Activated CD8-positive, alpha-beta memory T cell treated with anti-CD3 and anti-CD28 coated beads, Interleukin-2, amount 10 ng/mL, durations not matched to agents 7 days and 5 days (primary cell): ENCODE data around the gene FADS3. TPM values are rescaled to one million over a fixed set of nuclear protein-coding genes. Genes with fewer than 3 reads are reported as not detected.

ENCODE experiments used
- ATAC-seq: fragments of 150-1000 bp; cut with Tn5 transposase; one replicate; pipeline ENCODE4 v1.10.0; 2021; ENCODE audit warnings: moderate library complexity
- CTCF ChIA-PET: fragments of 350-600 bp; sonication (Branson Sonifier 250); formaldehyde crosslinking; loops from one replicate; lab custom pipeline; 2021; ENCODE audit warnings: antibody characterized with exemption; lab: Charles Lee
- DNase-seq: peaks from one replicate; pipeline ENCODE4 v3.0.0-alpha.2; 2020
- H3K27ac Mint-ChIP-seq: one replicate; pipeline ENCODE4 v1.8.0; 2021; ENCODE audit warnings: mild to moderate bottlenecking, mixed read lengths
- H3K27me3 Mint-ChIP-seq: one replicate; pipeline ENCODE4 v1.8.0; 2021; ENCODE audit warnings: mixed read lengths
- H3K36me3 Mint-ChIP-seq: one replicate; pipeline ENCODE4 v1.8.0; 2021; ENCODE audit warnings: mild to moderate bottlenecking, mixed read lengths
- H3K4me1 Mint-ChIP-seq: one replicate; pipeline ENCODE4 v1.8.0; 2021; ENCODE audit warnings: mixed read lengths
- H3K4me3 Mint-ChIP-seq: one replicate; pipeline ENCODE4 v1.8.0; 2021; ENCODE audit warnings: mild to moderate bottlenecking, moderate library complexity, mixed read lengths
- H3K9me3 Mint-ChIP-seq: one replicate; pipeline ENCODE4 v1.8.0; 2022; ENCODE audit warnings: low read depth, mixed read lengths
- total RNA-seq, 2 experiments: library from RNA; stranded (reverse); gene quantifications; one replicate each; pipeline ENCODE4 v1.2.3, GENCODE V29; 2021

FADS3 gene
- total RNA-seq, 2 experiments from 2014 or later: 2.6 to 7.7 TPM

DNA sequence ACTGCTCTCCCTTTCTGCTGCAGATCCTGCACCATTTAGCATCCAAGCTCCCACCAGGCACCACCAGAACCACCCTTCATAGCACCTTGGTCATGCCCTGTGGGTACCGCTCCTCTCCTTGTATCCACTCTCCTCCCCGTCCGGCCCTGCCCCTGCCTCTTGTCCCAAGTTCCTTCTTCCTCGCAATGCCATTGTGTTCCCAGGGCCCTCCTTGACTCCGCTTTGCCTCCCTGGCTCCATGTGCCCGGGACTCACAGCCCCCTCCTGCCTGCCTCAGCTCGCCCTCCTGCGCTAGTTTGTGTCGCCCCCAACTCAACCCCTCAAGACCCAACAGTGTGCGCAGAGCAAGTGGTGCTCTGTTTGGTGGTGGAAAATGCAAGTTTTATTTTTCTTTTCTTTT, 52.4 kb downstream of the FADS3 start:
- no peak overlapping the region for H3K27ac Mint-ChIP-seq
- no peak overlapping the region for H3K4me3 Mint-ChIP-seq
- CTCF ChIA-PET: no interaction called here
- H3K9me3 Mint-ChIP-seq: no peaks in the 10 kb centered on the region
- no peak for ATAC-seq
- DNase-seq: no peak
- no peaks in the 10 kb centered on the region for H3K27me3 Mint-ChIP-seq
- peaks cover 21% of the 10 kb centered on the region for H3K4me1 Mint-ChIP-seq
- peaks cover 53% of the 10 kb centered on the region for H3K36me3 Mint-ChIP-seq

DNA sequence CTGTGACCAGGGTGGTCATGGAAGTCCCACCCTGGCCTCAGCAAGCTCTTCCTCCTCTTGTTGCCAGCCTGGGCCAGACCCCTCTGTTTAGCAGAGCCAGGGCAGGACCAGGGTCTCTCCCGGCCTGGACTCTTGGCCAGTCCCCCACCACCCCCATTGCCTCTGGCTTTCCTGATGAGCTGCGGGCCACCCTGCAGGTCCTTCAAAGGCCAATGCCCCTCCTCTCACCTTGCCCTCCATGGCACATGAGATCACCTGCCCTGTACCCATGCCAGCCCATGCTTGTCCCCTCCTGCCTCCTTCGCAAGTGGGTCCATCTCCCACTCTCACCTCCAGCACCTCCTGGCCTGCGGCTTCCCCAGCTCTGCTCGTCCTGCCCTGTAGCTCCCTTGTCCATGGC, 52.8 kb downstream of the FADS3 start:
- H3K36me3 Mint-ChIP-seq: peaks cover 56% of the 10 kb centered on the region
- H3K27ac Mint-ChIP-seq: no peak overlapping the region
- CTCF ChIA-PET: no interaction called here
- no peaks in the 10 kb centered on the region for H3K27me3 Mint-ChIP-seq
- no peaks in the 10 kb centered on the region for H3K9me3 Mint-ChIP-seq
- DNase-seq (no peak), ATAC-seq (no peak)
- H3K4me3 Mint-ChIP-seq: no peak overlapping the region
- peaks cover 25% of the 10 kb centered on the region for H3K4me1 Mint-ChIP-seq

DNA sequence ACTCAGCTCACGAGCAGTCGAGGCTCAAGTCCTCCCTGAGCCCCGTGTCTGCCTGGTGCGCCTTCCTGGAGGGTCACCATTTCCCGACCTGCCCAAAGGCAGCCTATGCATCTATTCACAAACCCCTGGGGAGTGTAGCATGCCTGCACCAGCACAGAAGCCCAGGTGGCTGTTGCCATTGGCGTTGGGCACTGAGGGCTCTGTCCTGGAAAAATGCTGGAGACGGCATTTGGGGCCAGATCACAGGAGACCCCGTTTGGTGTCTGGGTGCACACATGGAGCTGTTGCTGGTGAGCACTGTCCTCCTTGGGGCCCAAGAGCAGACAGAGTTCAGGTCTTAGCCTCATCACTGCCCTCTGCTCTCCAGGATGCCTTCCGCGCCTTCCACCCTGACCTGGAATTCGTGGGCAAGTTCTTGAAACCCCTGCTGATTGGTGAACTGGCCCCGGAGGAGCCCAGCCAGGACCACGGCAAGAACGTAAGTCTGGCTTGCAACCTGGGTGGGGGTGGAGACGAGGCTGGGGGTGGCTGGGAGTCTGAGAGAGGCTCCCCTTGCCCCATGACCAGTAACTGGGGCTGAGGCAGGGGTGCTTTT, 53.8 kb downstream of the FADS3 start:
- no peak overlapping the region for H3K27ac Mint-ChIP-seq
- ATAC-seq: no peak
- CTCF ChIA-PET: interaction anchor here (1.0 to 1.2 kb wide), 3 partner anchors 9 to 41 kb away, joined by 3 to 4 read pairs (median 4); partner anchors contain the start of gene FADS2
- peaks cover 53% of the 10 kb centered on the region for H3K36me3 Mint-ChIP-seq
- no peaks in the 10 kb centered on the region for H3K27me3 Mint-ChIP-seq
- no peak for DNase-seq
- no peaks in the 10 kb centered on the region for H3K9me3 Mint-ChIP-seq
- H3K4me3 Mint-ChIP-seq: no peak overlapping the region
- peaks cover 35% of the 10 kb centered on the region for H3K4me1 Mint-ChIP-seq

- Mint-ChIP-seq H3K27me3 (no peaks in the 10 kb centered on the region), H3K27ac (peak overlapping the region; percentile 74), H3K36me3 (peaks cover 47% of the 10 kb centered on the region), H3K4me3 (no peak overlapping the region), H3K9me3 (no peaks in the 10 kb centered on the region), H3K4me1 (peaks cover 46% of the 10 kb centered on the region)
- ATAC-seq (no peak), DNase-seq (no peak)
- CTCF ChIA-PET: interaction anchor here (1.0 to 1.5 kb wide), 3 partner anchors 20 to 401 kb away, joined by 3 to 4 read pairs (median 3); no protein-coding TSS in a partner anchor
Measured at GRCh38 chr11:61836193-61836592, 55.2 kb downstream of the FADS3 start.

DNA sequence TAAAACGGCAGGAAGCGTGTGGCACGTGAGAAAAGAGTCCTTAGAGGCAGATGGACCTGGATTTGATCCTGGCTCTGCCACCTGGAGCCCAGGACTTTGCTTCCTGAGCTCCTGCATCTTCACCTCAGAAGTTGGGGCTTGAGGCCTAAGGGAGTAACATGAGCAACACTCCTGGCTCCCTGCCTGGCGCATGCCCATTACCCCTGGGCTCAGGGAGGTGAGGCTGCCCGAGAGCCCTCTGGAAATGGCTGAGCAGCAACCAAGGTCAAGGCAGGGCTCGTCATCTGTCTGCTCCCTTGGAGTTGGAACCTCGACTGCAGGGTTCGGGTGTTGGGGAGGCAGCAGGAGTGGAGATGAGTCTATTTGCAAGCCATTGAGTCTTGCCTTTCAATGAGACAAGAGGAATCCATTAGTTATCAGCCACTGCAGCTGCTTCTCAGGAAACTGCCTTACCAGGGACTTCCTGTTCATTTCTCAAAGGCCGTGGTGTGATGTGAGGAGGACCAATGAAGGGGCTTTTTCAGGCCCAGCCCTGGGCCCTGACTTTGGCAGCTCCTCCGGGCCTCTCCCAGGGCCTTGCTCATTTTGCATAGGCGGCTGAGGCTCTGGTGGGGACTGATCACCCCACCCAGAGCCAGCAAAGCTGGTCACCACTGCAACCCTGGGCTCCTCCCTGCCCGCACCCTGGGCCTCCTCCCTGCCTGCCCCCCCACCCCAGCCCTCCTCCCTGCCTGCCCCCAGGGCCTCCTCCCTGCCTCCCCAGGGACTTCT, 56.9 kb downstream of the FADS3 start:
- H3K36me3 Mint-ChIP-seq: peaks cover 43% of the 10 kb centered on the region
- peaks cover 61% of the 10 kb centered on the region for H3K4me1 Mint-ChIP-seq
- CTCF ChIA-PET: interaction anchor here (1.0 to 2.3 kb wide), 7 partner anchors 17 to 113 kb away, joined by 5 to 15 read pairs (median 6); partner anchors contain the start of genes FADS1, FEN1 and TMEM258

GRCh38 chr11:61833926-61834277, 57.4 kb downstream of the FADS3 start:
- Mint-ChIP-seq H3K36me3 (peaks cover 43% of the 10 kb centered on the region), H3K27ac (peak overlapping the region; percentile 89), H3K4me1 (peaks cover 65% of the 10 kb centered on the region), H3K27me3 (no peaks in the 10 kb centered on the region), H3K9me3 (no peaks in the 10 kb centered on the region), H3K4me3 (peak overlapping the region; percentile 9)
- ATAC-seq (no peak), DNase-seq (no peak)
- CTCF ChIA-PET: interaction anchor here (1.0 to 2.3 kb wide), 7 partner anchors 17 to 113 kb away, joined by 5 to 15 read pairs (median 6); partner anchors contain the start of genes FADS1, FEN1 and TMEM258

More for the DNA sequence above, 56.9 kb downstream of the FADS3 start:
- Mint-ChIP-seq H3K27me3 (no peaks in the 10 kb centered on the region), H3K27ac (peak overlapping the region; percentile 89), H3K4me3 (peak overlapping the region; percentile 35), H3K9me3 (no peaks in the 10 kb centered on the region)
- peak; percentile 99 for ATAC-seq
- DNase-seq: peak; percentile 91

GRCh38 chr11:61833471-61833870, 57.9 kb downstream of the FADS3 start:
- Mint-ChIP-seq H3K36me3 (peaks cover 38% of the 10 kb centered on the region), H3K4me3 (no peak overlapping the region), H3K27me3 (peaks cover 2% of the 10 kb centered on the region), H3K9me3 (no peaks in the 10 kb centered on the region), H3K4me1 (peaks cover 65% of the 10 kb centered on the region), H3K27ac (peak overlapping the region; percentile 89)
- CTCF ChIA-PET: interaction anchor here (2.1 to 2.3 kb wide), 3 partner anchors 16 to 66 kb away, joined by 6 to 15 read pairs (median 7); partner anchors contain the start of gene FADS1
- ATAC-seq (no peak), DNase-seq (no peak)

- Mint-ChIP-seq H3K27ac (peak overlapping the region; percentile 48), H3K9me3 (no peaks in the 10 kb centered on the region), H3K4me1 (peaks cover 65% of the 10 kb centered on the region), H3K27me3 (peaks cover 3% of the 10 kb centered on the region), H3K4me3 (no peak overlapping the region), H3K36me3 (peaks cover 34% of the 10 kb centered on the region)
- CTCF ChIA-PET: interaction anchor here (2.4 to 7.4 kb wide), 2 partner anchors 17 to 35 kb away, joined by 10 to 61 read pairs; partner anchors contain the start of gene FADS1
- ATAC-seq: no peak
- DNase-seq: no peak
Measured at GRCh38 chr11:61832754-61833153, 58.6 kb downstream of the FADS3 start.

DNA sequence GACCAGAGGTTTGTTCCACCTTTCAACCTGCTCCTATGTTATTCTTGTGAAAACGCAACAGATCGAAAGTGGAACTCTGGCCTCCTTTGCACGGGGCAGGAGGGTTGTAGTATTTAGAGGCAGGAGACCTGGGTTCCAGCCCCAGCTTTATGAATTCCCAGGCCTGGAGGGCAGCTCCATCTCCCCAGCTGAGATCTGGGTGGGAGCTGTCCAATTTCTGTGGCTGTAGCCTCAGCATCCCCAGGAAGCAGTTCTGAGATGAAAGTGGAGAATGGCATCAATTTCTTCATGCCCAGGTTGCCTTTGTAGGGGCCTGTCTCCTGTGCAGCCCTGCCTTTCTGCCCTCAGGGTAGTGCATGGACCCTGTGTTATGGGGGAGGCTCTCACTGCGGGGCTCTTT, 59.1 kb downstream of the FADS3 start:
- Mint-ChIP-seq H3K4me1 (peaks cover 66% of the 10 kb centered on the region), H3K4me3 (no peak overlapping the region), H3K27ac (peak overlapping the region; percentile 52), H3K36me3 (peaks cover 31% of the 10 kb centered on the region), H3K9me3 (no peaks in the 10 kb centered on the region), H3K27me3 (peaks cover 3% of the 10 kb centered on the region)
- CTCF ChIA-PET: interaction anchor here (2.4 to 7.4 kb wide), 2 partner anchors 16 to 34 kb away, joined by 10 to 61 read pairs; partner anchors contain the start of gene FADS1
- ATAC-seq (no peak), DNase-seq (no peak)

GRCh38 chr11:61830237-61831105, 60.9 kb downstream of the FADS3 start:
- peaks cover 26% of the 10 kb centered on the region for H3K36me3 Mint-ChIP-seq
- DNase-seq (no peak), ATAC-seq (no peak)
- H3K27ac Mint-ChIP-seq: peak overlapping the region; percentile 57
- H3K27me3 Mint-ChIP-seq: peaks cover 11% of the 10 kb centered on the region
- CTCF ChIA-PET: interaction anchor here (0.6 to 7.4 kb wide), 6 partner anchors 14 to 252 kb away, joined by 3 to 61 read pairs (median 4); partner anchors contain the start of gene FADS1
- peaks cover 68% of the 10 kb centered on the region for H3K4me1 Mint-ChIP-seq
- H3K4me3 Mint-ChIP-seq: peak overlapping the region; percentile 85
- no peaks in the 10 kb centered on the region for H3K9me3 Mint-ChIP-seq

DNA sequence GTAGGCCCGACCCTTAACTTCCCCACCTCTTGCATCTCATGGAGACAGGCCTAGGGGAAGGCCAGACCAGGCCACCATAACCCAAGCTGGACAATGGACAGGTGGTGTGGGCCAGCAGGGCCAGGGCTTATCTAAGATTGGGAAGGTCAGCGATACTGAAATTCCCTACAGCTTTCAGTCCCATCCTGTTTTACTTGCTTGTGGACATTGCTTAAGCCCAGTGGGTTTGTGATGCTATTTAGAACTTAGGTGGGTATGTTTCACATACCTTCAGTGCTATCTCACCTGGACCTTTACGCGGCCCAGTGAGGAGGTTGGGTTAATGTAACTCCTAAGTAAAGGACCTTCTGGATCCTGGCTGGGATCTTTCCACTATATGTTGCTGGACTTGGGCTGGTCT, 61.5 kb downstream of the FADS3 start:
- Mint-ChIP-seq H3K9me3 (no peaks in the 10 kb centered on the region), H3K27me3 (peaks cover 11% of the 10 kb centered on the region), H3K4me1 (peaks cover 63% of the 10 kb centered on the region), H3K36me3 (peaks cover 25% of the 10 kb centered on the region), H3K27ac (no peak overlapping the region), H3K4me3 (peak overlapping the region; percentile 85)
- CTCF ChIA-PET: interaction anchor here (0.6 to 7.4 kb wide), 6 partner anchors 10 to 252 kb away, joined by 3 to 61 read pairs (median 5); partner anchors contain the start of gene FADS1
- DNase-seq (no peak), ATAC-seq (no peak)

- CTCF ChIA-PET: interaction anchor here (0.7 to 7.4 kb wide), 12 partner anchors 8 to 253 kb away, joined by 3 to 61 read pairs (median 4); partner anchors contain the start of genes FADS1, FEN1 and TMEM258
- Mint-ChIP-seq H3K4me1 (peaks cover 53% of the 10 kb centered on the region), H3K27ac (peak overlapping the region; percentile 90)
Measured at GRCh38 chr11:61828629-61829407, 62.5 kb downstream of the FADS3 start.

More at GRCh38 chr11:61828629-61829407, 62.5 kb downstream of the FADS3 start:
- peak overlapping the region; percentile 85 for H3K4me3 Mint-ChIP-seq
- ATAC-seq (peak; percentile 54), DNase-seq (peak; percentile 68)
- H3K9me3 Mint-ChIP-seq: no peaks in the 10 kb centered on the region
- peaks cover 14% of the 10 kb centered on the region for H3K27me3 Mint-ChIP-seq
- peaks cover 22% of the 10 kb centered on the region for H3K36me3 Mint-ChIP-seq
